Measurements from ENCODE around the gene NOX5.

Gene NOX5

GRCh38 chr15:69000091-69000490 is 14.4 kb upstream of the NOX5 start:
- DNase-seq (ENCODE audit: low spot score) = no peak
- TF ChIP-seq CTCF (IDR thresholded peaks at IDR 0.05; ENCODE audit: extremely low read depth, missing control alignments) = no peak

- no peak for TF ChIP-seq CTCF (IDR thresholded peaks at IDR 0.05; ENCODE audit: extremely low read depth, missing control alignments)
- DNase-seq (ENCODE audit: low spot score) = no peak
Observed at GRCh38 chr15:69000725-69001503, 13.6 kb upstream of the NOX5 start.

GRCh38 chr15:69002783-69003182 is 11.7 kb upstream of the NOX5 start:
- no peak for TF ChIP-seq CTCF (IDR thresholded peaks at IDR 0.05; ENCODE audit: extremely low read depth, missing control alignments)
- DNase-seq (ENCODE audit: low spot score) = no peak

- DNase-seq (ENCODE audit: low spot score) = no peak
- TF ChIP-seq CTCF (IDR thresholded peaks at IDR 0.05; ENCODE audit: extremely low read depth, missing control alignments) = no peak
Observed at GRCh38 chr15:69004011-69004410, 10.5 kb upstream of the NOX5 start.

- TF ChIP-seq CTCF (IDR thresholded peaks at IDR 0.05; ENCODE audit: extremely low read depth, missing control alignments) = no peak
- no peak for DNase-seq (ENCODE audit: low spot score)
Observed at GRCh38 chr15:69008056-69008455, 6.4 kb upstream of the NOX5 start.

- DNase-seq (ENCODE audit: low spot score) = no peak
Observed at GRCh38 chr15:69009341-69009740, 5.2 kb upstream of the NOX5 start.

GRCh38 chr15:69011641-69012040 is 2.9 kb upstream of the NOX5 start:
- DNase-seq (ENCODE audit: low spot score) = no peak
- no peak for TF ChIP-seq CTCF (IDR thresholded peaks at IDR 0.05; ENCODE audit: extremely low read depth, missing control alignments)

More at GRCh38 chr15:69009341-69009740, 5.2 kb upstream of the NOX5 start:
- no peak for TF ChIP-seq CTCF (IDR thresholded peaks at IDR 0.05; ENCODE audit: extremely low read depth, missing control alignments)
